ENCODE measurements around the gene NBPF4. TPM values are rescaled to one million over a fixed set of nuclear protein-coding genes. Genes with fewer than 3 reads are reported as not detected.

NBPF4 gene
- total RNA-seq, 1 experiment from 2014 or later = 0.46 TPM

Other genes with a start within 250 kb of the NBPF4 start
- 85.1 and 88.2 TPM in 2 replicates for gene SLC25A24, start 43.7 kb downstream of the NBPF4 start, total RNA-seq (2014; rRNA removed; shearing (Covaris generic))
- not detected in 2 replicates for gene NBPF6, start 206.3 kb upstream of the NBPF4 start, total RNA-seq (2014; rRNA removed; shearing (Covaris generic))

All from Daoy (cell line).